SHP77 (cell line): Measurements from ENCODE around the gene SYT1.
"Not testable (repeated sequence)": the region's sequence is repeated elsewhere in the genome, so short reads cannot be mapped to it uniquely, and the experiment has no call there.

Experiments used
- DNase-seq, 2 experiments: peaks; one replicate each; lab custom pipeline; 2025; lab: John Stamatoyannopoulos, UW

SYT1 gene

DNA sequence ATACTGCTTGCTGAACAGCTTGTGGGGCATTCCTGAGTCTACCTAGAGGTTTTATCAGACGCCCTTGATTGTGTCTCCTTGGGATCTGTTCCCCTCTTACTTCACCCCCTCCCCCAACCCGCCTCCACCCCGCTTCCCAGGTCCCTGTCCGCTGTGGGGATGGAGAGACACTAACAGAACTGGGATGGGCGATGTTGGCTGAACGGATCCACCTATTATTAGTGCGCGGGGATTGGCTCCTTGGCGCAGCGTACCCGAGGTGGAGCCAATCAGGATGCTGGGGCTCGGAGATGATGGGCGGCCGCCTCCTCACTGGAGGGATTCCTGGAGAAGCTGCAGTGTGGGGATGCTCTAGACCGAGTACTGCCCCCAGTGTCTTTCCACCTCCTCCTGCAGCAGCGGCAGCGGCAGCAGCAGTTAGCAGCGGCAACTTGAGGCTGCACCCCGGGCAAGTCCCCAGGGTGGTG is at the start of gene SYT1:
Gene SYT1, plus strand, starts transcription at position 372 of the 467 bp plus-strand sequence.
- peak; percentile 95 to 96 for DNase-seq

DNA sequence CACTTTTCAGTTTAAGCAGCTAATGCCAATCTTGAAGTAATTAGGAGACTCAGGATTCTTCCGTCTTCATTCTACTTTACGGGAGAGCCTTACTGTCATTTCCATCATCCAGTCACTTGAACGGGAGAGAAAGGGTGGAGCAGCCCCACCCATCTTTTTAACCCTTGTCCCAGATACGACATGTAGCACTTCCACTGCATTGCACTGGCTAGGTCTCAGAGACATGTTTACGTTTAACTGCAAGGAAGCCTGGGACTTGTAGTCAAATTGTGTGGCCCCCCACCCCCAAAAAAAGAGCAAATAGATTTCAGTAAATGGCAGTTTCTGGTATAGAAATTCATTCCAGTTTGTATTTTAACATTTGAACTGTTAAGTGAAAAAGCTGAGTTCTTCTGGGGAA is 46.1 kb upstream of the SYT1 start:
- DNase-seq = no peak

DNA sequence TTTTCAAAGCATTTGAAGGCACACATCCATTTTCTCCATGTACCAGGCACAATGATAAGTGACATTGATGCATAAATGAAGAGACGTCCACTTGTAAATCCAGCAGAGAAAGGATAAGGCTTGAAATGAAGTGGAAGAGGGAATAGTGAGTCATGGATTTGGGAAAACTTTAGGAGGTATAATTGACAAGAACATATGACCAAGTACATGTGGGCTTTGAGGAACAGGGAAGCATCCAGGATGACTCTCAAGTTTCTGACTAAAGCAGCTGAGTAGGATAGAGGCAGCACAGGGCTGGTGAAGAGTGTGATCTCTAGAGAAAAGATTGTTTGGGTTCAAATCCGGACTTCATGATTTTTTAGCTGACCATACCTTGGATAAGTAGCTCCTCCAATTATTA is 43.6 kb upstream of the SYT1 start:
- no peak for DNase-seq

DNA sequence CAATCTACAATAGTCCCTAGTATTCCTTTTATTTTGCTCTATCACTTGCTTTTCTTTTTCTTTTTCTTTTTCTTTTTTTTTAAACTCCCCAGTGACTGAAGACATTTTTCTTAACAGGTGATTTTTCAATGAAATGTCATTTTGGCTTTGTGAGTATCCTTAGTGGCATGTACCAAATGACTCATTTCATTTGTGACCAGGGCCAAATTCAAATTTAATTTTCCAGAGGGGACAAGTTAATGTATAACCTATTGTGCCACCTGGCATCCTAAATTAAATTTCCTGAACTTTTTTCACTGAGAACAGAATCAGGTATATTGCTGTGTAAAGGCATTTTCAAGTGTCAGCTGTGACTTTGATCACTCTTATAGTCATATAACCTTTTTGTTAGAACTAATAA is 39.7 kb upstream of the SYT1 start:
- no peak for DNase-seq

DNA sequence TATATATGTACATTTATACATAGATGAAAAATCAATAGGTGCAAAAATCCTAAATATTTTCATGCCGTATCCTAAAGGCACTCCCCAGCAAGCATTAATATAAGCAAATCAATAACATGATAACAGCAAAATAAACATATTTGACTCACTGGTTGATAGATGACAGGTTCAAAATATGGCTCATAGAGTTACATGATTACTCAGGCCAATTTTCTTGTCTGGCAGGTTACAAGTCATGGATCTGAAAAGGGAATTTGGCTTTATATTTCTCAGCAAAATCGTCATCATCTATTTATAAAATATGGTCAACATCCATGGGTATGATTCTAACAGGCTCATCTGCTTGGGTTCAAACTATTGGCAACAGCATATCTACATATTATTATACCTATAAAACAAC is 34.9 kb upstream of the SYT1 start:
- DNase-seq = no peak

DNA sequence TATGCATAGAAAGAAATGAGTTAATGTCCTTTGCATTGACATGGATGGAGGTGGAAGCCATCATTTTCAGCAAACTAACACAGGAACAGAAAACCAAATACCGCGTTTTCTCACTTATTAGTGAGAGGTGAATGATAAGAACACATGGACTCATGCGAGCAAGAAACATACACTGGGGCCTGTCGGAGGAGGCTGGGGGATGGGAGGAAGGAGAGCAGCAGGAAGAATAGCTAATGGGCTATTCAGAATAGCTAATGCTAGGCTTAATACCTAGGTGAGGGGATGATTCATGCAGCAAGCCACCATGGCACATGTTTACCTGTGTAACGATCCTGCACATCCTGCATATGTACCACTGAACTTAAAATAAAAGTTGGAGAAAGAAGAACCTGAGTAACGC is 29.1 kb upstream of the SYT1 start:
- DNase-seq = no peak

DNA sequence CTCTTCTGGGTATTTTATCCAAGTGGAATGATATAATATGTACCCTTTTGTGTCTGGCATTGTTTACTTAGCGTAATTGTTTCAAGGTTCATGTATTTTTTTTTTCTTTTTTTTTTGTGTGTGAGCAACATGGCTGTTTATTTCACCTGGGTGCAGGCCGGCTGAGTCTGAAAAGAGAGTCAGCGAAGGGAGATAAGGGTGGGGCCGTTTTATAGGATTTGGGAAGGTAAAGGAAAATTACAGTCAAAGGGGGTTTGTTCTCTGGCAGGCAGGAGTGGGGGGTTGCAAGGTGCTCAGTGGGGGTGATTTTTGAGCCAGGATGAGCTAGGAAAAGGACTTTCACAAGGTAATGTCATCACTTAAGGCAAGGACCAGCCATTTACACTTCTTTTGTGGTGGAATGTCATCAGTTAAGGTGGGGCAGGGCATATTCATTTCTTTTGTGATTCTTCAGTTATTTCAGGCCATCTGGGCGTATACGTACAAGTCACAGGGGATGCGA is 24.0 kb upstream of the SYT1 start:
- not testable (repeated sequence) for DNase-seq

DNA sequence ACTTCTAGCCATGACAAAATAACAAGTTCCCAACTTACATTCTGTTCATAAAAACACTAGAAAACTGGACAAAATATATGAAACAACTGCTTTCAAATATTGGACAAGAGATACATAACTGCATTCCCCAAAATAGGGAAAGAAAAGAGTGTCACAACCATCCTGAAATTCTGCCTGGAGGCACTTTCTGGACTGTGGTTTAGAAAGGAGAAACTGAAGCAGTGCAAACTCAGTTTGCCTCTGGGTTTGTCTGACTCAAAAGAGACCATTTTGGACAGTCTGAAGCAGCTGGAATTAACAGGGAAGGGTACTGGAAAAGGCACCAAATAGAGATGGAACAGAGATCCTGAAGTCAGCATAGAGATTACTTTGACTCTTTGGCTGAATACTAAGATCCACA is 11.3 kb upstream of the SYT1 start:
- no peak for DNase-seq

DNA sequence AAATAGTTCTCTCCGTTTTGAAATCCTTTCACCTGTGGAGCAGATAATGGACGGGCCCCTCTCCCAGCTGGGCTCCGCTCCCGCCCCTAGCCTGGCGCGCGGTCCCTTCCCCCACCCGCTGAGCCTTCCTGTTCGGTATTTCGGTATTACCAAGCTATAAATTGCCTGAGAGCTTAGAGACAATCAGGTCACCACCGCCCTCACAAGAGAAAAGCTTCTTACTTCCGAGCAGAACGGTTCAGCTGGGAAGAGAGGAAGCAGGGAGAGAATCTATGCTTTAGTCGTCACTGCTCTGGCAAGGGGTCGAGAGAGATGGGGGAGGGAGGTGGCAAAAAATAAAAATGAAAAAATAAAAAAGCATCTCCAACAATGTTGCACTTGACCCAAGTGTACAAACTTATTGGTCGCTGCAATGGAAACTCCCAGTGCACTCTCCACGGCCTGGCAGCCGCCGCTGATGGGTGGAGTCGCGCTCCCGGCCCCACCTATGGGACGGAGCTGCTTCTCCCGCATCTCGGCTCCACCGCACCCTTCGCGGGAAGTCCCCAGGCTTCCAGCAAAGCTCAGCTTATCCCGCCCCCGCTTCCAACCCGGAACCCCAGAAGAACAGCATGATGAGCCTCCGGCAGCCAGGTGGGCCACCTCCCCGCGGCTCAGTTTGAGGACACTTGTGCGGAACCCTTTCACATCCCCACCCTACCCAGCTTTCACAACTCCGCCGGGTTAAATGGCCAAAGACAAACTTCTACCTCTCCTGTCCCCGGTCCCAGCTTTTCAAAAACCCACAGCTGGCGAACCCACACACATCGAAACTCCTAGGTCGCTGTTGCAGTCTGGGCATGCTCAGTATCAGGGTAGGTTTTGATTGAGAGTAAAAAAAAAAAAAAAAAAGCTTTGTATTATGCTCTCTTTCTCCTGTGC is 832 bp upstream of the SYT1 start:
- peak; percentile 78 to 88 for DNase-seq

DNA sequence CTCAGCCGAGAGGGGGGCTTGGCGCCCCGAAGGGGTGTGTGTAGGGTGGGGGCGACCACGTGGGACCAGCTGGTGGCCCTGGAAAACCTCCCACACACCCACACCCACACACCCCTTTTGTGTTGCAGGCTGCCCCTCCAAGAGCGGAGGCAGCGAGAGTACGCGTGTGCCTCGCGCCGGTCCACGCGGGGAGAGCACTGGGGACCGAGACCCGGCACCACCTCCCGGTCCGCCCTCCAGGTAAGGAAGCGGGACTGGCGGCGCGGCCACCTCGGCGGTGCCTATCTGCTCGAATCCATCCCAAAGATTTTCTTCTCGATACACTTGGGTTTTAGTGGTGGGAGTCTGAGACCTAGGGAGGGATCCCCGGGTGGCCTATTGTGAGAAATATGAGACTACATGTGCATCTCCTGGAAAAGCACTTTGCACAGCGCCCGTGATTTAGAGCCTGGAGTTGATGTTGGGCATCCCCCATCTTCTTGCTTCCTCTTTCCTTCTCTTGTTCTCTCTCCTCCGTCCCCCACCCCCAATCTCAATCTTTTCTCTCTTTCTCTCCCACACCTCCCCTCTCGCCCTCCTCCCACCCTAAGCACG is 393 bp downstream of the SYT1 start:
- peak in 1 of 2 experiments; percentile 64 for DNase-seq

DNA sequence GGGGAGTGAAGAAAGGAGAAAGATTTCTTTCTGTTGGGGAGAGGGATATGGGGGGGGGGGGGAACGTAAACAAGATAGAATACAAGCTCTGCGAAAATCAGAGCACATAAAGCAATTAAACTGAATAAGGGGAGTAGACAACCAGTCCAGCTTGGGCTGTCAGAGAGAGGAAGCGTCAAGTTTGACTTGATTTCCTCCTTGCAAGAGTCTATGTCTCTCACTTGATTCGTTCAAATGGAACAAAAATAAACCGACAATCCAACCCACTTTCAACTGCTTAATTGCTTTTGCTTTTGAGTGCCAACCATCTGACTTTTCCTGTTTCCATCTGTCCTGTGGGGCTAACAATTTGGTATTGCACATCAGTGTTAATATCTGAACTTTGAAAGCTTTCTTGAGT is 942 bp downstream of the SYT1 start:
- DNase-seq = peak in 1 of 2 experiments; percentile 6

DNA sequence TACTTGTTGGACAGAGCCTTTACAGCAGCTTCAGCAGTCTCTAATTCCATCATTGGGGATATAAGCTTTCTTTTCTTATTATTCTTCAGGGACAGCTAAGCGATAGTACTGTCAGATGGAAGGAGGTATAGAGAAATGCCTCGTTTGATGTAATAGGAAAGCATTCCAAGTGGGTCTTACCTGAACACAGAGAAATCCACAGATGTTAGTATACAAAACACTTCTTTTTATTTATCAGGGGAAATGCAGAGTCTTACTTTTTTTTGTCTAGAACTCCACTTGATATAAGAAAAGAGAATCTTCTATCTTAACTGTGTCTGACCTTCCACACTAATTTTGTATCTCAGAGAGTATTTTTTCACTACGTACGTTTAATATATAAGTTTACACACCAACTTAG is 1.9 kb downstream of the SYT1 start:
- DNase-seq = no peak

DNA sequence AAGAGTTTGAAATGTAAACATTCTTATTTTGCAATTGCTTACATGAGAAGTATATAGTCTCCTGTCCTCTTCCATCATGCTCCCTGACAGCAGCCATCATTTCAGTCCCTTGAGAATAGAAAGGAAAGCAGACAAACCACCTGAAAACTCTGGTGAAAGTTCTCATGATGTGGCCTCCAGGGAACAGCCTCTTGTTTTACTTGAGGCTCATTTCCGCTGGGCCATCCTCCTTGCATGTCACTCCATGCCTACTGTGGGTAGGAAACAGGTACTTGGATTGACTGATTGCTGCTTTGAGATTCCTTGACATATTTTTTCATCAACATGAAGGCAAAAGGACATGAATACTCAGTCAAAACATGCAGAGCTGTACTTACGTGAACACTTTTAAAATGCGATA is 6.0 kb downstream of the SYT1 start:
- no peak for DNase-seq

DNA sequence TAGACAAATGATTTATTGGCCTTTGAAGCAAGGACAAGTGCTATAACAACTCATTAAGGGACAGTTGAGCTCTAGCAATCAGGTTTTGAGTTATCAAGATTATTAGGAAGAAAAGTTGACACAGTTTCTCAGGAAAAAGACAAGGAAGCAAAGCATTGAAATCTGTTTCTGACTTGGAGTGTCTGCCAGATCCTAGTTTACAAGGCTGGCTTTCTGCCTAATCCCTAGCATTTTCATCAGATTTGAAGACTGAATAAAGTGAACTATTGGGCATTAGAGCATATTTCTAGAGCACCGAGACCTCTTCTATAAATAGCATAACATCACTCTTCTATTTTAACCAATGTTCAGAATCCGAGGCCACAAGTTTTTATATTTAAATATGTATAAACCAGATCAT is 7.0 kb downstream of the SYT1 start:
- no peak for DNase-seq

DNA sequence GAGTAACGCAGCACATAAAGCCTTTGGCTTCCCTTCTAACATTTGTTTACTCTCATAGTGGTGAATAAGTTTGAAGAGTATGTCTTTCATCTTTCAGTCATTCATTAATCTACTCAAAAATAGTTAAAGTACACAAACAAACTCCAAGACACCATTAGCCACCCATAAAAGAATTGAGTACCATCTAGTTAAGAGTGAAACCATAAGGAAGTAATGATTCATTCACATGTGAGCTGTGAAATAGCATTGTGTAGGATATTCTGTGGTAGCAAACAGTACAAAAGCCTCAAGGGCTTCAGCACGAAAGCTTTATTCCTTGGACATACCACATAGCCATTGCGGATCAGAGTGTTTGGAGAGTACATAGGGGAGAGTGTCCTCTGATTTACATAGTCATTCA is 13.9 kb downstream of the SYT1 start:
- no peak for DNase-seq

DNA sequence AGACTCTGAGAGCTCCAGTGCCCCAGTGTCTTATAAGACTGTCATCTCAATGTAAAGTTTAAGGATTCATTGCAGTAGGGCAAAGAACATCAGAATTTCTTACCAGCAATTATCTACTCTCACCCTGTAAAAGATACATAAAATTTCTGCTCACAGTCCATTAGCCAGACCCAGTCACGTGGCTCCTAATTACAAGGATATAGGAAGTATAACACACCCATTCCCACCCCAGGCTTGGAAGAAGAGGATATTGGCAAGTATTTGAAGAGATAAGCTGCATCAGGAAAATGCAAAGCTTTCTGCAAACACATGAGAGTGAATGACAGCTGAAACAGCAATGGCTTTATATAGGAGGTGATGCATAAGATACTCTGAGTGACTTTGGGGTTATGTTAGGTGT is 14.3 kb downstream of the SYT1 start:
- DNase-seq = no peak

DNA sequence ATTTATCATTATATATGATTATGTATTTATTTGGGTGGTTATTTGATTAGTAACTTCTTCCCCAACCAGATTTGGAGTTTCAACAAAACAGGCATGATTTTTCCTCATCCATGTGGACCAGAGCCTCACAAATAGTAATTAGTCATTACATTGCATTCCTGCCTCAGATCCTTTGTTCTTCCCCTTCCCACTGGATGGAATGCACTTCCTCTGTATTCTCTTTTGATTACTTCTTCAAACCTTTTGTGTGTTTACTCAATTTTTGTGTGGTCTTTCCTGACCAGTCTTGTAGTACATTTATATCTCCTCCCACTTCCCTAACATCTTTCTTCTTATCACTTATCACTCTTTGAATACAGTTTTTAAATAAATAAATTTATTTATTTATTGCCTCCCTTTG is 15.5 kb downstream of the SYT1 start:
- DNase-seq = no peak

DNA sequence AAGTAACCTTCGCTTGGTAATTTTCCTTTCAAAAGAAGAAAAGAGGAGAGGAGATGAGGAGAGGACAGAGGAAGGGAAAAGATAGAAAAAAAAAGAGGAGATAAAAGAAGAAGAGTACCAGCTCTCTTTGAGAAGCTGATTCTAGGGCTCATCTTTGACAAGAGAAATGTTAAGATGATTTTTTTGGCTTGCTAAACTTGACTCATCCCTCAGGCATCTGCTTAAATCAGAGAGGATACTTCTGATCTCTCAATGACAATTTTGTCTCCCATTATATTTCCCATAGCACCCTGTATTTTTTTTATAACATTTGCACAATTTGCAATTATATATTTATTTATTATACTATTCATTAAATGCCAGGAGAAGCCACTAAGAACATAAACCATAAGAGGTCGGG is 17.1 kb downstream of the SYT1 start:
- no peak for DNase-seq

DNA sequence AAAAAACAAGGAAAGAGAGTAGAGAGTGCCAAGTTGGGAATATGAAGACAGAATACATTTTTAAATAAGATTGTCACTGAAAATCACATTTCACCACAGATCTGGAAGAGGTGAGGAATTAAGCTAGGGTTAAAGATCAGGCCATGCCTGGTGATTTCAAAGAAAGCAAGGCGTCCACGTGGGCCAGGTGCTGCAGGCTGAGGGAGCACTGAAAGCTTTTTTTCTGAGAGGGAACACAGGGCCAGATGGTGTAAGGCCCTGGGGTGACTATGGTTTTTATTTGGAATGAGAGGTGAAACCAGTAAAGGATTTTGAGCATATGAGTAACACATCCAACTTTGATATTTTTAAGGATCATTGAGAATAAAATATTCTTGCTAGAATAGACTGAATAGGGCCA is 20.9 kb downstream of the SYT1 start:
- peak; percentile 48 to 50 for DNase-seq

DNA sequence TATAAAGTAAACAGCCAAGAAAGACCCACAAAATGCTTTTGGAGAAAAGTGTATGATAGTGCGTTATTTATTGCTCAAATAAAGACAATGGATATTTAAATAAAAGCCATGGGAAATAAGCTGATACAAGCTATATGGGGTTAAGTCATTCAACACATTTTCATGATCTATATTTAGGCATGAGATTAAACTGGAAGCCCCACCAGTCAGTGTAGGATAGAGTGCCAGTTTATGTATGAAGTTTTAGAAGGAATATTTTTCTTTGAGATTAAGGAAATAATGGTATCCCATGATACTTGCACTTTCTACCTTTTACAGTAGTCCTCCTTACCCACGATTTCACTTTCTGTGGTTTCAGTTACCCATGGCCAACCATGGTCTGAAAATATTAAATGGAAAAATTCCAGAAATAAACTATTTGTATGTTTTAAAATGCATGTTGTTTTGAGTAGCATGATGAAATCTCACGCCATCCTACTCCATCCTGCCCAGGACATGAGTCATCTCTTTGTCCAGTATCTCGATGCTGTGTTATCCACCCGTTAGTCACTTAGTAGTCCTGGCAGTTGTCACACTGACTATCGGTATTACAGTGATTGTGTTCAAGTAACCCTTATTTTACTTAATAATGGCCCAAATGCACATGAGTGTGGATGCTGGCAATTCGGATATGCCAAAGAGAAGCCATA is 22.3 kb downstream of the SYT1 start:
- DNase-seq = peak; percentile 18 to 42

DNA sequence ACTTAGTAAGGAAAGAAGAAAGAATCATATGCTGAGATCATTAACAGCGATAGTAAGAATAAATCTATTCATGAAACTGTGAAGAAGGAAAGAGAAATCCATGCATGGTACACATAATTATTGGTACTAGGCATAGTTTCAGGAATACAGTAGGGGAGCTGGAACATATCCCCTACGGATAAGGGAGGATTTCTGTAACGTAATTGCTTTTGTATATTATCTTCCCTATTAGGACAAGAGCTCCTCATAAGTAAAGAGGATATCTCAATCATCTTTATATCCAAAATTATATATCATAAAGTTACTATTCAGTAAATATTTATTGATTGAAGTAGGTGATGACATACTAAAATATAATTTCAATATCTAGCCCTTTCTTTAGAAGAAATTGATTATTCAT is 22.9 kb downstream of the SYT1 start:
- no peak for DNase-seq

DNA sequence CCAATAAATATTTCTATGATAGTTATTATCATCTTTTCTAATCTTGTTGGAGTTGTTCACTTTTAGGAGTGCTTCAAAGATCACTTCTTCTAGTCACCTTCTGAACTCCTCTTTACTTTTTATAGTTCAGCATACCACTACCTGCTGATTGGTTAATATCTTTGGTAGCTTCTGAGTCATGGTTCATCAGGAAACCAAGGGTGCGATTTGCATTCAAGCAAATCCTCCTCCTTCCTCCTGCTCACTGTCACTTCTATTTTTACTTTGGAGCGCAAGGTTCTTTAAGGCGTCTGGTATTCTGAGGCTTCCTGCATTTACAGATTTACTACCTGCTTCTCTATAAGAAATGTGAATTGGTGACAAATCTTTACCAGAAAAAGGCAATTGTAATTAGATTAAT is 24.0 kb downstream of the SYT1 start:
- no peak for DNase-seq
